ENCODE measurements around the gene PFDN5.

Gene PFDN5

DNA sequence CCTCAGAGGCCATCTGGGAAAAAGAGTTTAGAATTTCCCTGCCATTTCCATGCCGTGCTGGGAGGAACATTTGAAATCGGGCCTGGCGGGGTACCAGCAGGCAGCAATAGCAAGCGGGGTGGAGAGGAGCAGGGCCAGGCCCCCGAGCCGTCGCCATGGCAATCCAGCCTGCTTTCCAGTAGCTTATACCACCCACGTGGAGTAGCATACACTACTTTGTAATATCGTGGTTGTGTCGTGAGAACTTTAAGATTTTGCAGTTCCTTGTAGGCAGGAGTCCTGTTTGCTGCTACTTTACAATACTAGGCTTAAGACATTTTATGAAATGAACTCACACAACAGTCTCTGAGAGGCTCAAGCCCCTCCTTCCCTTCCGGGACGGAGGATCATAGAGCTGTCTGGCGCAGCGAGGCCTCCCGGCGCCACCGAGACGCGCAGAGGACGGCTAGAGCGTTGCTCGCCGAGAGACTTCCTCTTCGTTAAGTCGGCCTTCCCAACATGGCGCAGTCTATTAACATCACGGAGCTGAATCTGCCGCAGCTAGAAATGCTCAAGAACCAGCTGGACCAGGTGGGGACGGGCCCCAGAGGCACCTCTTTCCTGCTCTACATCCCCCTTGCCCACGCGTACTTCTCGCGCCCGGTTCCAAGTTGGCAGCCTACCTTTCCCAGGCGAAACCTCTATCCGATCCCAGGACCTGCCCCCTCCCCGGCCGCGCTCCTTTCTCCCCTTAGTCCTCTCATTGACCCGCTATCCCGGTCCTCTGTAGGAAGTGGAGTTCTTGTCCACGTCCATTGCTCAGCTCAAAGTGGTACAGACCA lies at the start of gene PFDN5:
Gene PFDN5, plus strand, starts transcription at position 473 of the 821 bp plus-strand sequence. Its CDS starts 26 bp downstream, at position 499.
- peak; percentile 89 for DNase-seq (ENCODE audit: low spot score)

DNA sequence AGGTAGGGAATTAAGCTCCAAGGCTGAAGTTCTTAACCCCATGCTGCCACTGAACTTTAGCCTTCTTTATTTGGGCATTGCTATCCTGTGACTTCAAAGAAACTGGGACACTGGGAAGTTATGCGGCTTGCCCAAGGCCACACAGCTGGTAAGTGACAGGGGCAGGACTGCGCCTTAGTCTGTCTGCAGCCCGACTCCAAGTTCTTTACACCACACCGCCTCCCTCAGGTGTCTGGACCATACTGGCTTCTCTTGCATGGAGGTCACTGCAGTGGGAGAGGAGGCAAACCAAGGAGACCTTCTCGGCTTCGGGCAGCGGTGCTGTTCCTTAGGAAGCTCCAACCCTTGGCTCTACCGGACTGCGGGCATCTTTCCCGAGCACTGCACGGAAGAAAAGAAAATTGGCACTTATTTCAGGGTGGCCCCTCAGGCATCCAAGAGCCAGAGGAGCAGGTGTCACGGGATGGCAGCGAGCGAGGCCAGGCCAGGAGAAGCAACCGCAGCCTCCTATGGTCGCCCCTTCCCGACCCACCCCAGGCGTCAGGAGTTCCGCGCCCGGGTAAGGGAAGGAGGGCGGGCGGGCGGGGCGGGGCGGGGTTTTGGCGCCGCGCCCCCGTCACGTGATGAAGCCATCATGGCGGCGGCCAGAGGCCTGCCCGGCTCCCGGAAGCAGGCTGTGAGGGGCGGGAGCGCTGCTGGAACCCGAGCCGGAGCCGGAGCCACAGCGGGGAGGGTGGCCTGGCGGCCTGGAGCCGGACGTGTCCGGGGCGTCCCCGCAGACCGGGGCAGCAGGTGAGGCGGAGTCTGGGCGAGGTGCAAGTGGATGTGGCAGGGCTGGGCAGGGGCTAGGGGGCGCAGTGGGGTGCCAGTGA lies 43.6 kb upstream of the PFDN5 start:
- DNase-seq (ENCODE audit: low spot score) = peak; percentile 90

DNA sequence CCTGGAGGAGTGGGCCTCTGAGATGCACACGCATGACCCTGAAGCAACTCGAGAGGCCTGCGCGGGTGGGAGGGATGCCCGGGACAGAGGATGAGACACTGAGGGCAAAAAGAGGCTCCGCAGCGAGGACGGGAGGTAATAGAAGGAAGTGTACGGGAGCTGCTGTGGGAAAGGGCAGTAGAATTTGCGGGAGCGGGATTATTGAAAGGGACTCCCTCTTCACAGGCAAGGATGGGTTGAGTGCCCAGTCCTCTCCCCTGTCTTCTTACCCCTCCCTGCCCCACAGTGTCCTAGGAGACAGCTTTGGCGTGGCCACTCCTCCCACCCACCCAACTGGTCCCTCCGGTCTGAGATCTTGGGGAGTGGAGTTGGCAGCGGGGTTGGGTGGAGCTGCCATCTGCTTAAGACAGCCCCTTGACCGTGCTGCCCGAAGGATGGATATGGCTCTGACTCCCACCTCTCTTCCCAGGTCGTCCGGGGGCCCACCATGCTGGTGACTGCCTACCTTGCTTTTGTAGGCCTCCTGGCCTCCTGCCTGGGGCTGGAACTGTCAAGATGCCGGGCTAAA lies 42.9 kb upstream of the PFDN5 start:
- DNase-seq (ENCODE audit: low spot score) = peak; percentile 49

GRCh38 chr12:53253298-53253697 lies 42.0 kb upstream of the PFDN5 start:
- DNase-seq (ENCODE audit: low spot score) = no peak

GRCh38 chr12:53254816-53255545 lies 40.4 kb upstream of the PFDN5 start:
- DNase-seq (ENCODE audit: low spot score) = no peak

DNA sequence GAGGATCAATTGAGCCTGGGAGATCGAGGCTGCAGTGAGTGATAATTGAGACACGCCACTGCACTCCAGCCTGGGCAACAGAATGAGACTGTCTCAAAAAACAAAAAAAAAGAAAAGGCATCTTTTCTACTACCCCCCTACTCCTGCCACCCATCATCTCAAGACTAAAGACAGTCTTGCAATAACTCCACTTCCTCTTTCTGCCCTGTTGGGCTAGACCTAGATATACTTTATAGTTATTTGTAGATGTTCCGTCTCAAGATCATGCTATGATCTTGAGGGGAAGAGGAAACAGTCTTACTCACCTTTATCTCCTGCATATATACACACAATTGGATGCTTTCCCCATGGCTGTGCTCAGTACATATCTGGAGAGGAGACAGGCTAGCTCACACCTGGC lies 39.3 kb upstream of the PFDN5 start:
- no peak for DNase-seq (ENCODE audit: low spot score)

- DNase-seq (ENCODE audit: low spot score) = no peak
These were observed 36.5 kb upstream of the PFDN5 start for GRCh38 chr12:53258541-53259539.

DNA sequence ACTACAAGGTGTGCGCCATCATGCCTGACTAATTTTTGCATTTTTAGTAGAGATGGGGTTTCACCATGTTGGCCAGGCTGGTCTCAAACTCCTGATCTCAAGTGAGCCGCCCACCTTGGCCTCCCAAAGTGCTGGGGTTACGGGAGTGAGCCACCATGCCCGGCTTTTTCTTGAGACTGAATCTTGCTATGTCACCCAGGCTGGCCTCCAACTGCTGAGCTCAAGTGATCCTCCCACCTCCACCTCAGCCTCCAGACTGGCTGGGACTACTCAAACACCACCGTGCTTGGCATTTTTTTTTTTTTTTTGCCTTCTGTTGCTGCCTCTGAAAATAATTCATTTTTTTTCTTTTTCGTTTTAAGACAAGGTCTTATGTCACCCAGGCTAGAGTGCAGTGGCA lies 35.5 kb upstream of the PFDN5 start:
- DNase-seq (ENCODE audit: low spot score) = no peak

DNA sequence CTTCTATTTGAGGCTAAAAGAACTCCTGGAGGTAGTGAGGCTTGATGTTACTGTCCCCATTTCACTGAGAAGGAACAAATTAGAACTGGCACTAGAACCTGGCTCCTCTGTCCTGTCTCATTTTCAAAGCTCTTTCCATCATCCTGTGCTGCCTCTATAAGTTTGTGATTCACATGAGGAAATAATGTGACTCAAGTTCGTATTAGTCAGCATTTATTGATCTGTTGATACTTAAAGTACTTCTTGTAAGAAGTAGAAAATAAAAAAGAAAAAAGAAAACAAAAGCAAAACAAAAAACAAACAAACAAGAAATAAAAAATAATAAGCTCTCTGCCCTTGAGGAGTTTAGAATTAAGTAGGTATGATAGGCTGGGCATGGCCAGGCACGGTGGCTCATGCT lies 29.6 kb upstream of the PFDN5 start:
- DNase-seq (ENCODE audit: low spot score) = no peak

DNA sequence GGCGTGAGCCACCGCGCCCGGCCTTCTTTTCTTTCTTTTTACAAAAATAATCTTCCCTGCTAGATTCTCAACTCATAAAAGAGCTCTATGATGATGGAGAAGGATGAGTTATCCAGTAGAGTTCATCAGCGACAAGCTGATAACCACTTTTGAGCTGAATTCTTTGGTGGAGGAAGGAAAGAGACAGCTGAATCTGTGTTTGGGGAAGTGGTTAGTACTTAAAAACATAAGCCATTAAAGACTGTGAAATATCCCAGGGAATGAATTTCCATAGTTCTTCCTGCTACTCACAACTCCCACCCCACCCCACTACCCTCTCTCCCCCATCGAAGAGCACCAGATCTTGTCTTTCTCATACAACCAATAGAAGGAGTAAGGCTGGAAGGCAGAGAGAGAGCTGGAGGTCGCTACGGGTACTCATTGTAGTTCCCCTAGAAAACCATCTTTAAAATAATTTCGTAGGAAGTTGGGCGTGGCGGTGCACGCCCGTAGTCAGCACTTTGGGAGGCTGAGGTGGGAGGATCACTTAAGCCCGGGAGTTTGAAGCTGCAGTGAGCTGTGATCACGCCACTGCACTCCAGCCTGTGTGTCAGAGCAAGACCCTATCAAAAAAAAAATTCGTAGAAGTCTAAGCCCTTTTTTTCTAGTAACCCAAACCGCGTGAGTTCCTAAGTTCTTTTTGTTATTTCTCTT lies 27.9 kb upstream of the PFDN5 start:
- DNase-seq (ENCODE audit: low spot score) = no peak

GRCh38 chr12:53267999-53268629 lies 27.2 kb upstream of the PFDN5 start, which contains the start of gene ESPL1:
ESPL1 (plus strand) TSS chr12:53268299; CDS start chr12:53268767, 468 bp downstream.
- DNase-seq (ENCODE audit: low spot score) = peak; percentile 88

- DNase-seq (ENCODE audit: low spot score) = no peak
These were observed 26.4 kb upstream of the PFDN5 start for GRCh38 chr12:53268630-53269562.

GRCh38 chr12:53274445-53274844 lies 20.9 kb upstream of the PFDN5 start:
- DNase-seq (ENCODE audit: low spot score) = no peak

DNA sequence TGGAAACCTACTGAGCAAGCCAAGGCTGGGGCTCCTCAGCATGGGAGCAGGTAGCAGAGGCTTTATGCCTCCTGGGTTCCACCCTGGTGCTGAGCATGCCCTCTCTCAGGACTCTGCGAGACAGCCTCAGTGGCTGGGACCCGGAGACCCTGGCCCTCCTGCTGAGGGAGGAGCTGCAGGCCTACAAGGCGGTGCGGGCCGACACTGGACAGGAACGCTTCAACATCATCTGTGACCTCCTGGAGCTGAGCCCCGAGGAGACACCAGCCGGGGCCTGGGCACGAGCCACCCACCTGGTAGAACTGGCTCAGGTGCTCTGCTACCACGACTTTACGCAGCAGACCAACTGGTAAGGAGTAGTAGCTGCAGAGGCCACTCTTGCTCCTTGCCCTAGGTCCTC lies 18.8 kb upstream of the PFDN5 start:
- no peak for DNase-seq (ENCODE audit: low spot score)

- no peak for DNase-seq (ENCODE audit: low spot score)
These were observed 17.4 kb upstream of the PFDN5 start for GRCh38 chr12:53277981-53278380.

GRCh38 chr12:53279283-53279869 lies 16.0 kb upstream of the PFDN5 start:
- no peak for DNase-seq (ENCODE audit: low spot score)

DNA sequence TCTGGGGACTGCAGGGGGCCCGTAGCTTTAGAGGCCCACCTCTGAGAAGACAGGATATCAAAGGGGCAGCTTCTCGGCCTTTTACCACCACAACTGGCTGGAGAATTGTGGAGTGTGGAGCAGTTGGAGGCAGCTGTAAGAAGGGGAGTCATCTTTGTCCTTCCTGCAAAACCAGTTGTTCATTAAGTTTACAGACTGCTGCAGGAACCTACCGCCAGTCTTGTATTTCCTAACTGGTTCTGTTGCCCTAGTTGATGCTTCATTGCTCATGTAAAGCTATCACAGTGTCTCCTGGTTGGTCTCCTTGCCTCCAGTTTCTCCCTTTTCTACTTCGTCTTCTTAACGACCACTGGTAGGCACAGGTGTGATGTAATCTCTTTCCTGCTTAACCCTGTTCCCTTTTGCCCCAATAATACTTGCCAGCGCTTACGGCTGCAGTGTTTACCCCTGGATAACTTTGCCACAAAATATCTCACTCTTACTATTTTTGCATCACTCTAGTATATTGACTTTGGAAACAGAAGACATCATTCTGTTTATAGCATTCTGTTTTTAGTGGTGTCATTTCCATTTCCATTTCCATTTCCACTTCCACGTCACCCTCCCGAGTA lies 15.3 kb upstream of the PFDN5 start:
- no peak for DNase-seq (ENCODE audit: low spot score)

GRCh38 chr12:53286448-53286847 lies 8.9 kb upstream of the PFDN5 start:
- no peak for DNase-seq (ENCODE audit: low spot score)
